ENCODE measurements around the gene FLVCR1.

FLVCR1 gene

GRCh38 chr1:212920246-212920645 lies 62.2 kb downstream of the FLVCR1 start:
- no peak for TF ChIP-seq SIN3A (IDR thresholded peaks at IDR 0.05; ENCODE audit: borderline replicate concordance, insufficient read depth, low read length)
- no peak for TF ChIP-seq TAF1 (IDR thresholded peaks at IDR 0.05; ENCODE audit: borderline replicate concordance, insufficient read depth, low read length)

DNA sequence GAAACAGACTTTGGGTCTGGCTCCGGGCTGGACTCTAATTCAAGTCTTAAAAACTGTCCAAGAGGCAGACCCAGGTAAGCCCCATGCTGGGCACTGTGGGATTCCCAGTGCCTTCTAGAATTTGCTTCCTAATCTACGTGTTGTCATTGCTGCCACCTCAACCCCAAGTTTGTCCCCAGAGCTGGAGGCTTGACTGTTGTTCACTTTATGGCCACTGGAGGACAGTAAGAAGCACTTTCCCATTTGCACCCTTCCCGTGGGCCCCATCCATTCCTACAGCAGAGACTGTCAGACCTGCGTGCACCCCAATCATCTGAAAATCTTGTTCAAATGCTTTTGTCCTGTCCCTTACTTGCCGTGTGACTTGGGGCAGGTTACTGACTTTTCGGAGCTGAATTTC lies 62.8 kb downstream of the FLVCR1 start:
- TF ChIP-seq FOXP2 (optimal IDR thresholded peaks at IDR 0.05; ENCODE audit: borderline replicate concordance, extremely low read depth, extremely low read length, insufficient read depth) = no peak
- TF ChIP-seq SIN3A (IDR thresholded peaks at IDR 0.05; ENCODE audit: borderline replicate concordance, insufficient read depth, low read length) = no peak
- no peak for TF ChIP-seq TAF1 (IDR thresholded peaks at IDR 0.05; ENCODE audit: borderline replicate concordance, insufficient read depth, low read length)
- TF ChIP-seq POLR2AphosphoS5 (IDR thresholded peaks at IDR 0.05; ENCODE audit: low read depth, low read length) = no peak
- TF ChIP-seq, protein P1, sequence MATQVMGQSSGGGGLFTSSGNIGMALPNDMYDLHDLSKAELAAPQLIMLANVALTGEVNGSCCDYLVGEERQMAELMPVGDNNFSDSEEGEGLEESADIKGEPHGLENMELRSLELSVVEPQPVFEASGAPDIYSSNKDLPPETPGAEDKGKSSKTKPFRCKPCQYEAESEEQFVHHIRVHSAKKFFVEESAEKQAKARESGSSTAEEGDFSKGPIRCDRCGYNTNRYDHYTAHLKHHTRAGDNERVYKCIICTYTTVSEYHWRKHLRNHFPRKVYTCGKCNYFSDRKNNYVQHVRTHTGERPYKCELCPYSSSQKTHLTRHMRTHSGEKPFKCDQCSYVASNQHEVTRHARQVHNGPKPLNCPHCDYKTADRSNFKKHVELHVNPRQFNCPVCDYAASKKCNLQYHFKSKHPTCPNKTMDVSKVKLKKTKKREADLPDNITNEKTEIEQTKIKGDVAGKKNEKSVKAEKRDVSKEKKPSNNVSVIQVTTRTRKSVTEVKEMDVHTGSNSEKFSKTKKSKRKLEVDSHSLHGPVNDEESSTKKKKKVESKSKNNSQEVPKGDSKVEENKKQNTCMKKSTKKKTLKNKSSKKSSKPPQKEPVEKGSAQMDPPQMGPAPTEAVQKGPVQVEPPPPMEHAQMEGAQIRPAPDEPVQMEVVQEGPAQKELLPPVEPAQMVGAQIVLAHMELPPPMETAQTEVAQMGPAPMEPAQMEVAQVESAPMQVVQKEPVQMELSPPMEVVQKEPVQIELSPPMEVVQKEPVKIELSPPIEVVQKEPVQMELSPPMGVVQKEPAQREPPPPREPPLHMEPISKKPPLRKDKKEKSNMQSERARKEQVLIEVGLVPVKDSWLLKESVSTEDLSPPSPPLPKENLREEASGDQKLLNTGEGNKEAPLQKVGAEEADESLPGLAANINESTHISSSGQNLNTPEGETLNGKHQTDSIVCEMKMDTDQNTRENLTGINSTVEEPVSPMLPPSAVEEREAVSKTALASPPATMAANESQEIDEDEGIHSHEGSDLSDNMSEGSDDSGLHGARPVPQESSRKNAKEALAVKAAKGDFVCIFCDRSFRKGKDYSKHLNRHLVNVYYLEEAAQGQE (IDR thresholded peaks at IDR 0.05; ENCODE audit: insufficient read depth in 1 of 2, low read depth in 2 of 2, low read length in 2 of 2) = no peak

DNA sequence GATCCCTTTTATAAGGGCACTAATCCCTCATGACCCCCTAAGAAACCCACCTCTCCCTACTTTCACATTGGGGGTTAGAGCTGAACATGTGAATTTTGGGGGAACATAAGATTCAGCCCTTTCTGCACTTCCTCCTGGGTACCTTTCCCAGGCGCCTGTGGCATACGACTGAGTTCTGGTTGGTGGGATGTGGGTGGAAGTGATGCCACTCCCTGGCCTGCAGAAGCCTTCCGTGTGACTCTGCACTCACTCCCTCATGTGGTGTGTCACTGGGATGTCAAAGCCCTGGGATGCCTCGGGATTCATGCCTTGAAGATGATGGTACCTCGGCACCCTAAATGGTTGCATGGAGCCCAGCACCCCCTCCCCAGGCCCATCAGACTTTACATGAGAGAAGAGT lies 63.9 kb downstream of the FLVCR1 start:
- no peak for TF ChIP-seq TAF1 (IDR thresholded peaks at IDR 0.05; ENCODE audit: borderline replicate concordance, insufficient read depth, low read length)

DNA sequence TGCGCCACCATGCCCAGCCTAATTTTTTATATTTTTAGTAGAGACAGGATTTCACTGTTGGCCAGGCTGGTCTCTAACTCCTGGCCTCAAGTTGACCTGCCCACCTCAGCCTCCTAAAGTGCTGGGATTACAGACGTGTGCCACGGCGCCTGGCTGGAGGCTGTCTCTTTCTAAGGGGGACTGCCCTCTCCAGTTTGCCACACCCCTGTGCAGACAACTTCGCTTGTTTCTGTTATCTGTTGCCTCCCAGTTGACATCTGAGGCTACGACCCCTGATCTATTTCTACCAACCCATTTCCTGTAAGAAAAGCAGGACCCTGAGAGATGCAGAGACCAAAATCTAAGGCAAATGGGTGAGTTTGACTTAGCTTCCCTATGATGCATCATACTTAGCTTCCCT lies 68.3 kb downstream of the FLVCR1 start:
- TF ChIP-seq, protein P1 (IDR thresholded peaks at IDR 0.05; ENCODE audit: insufficient read depth in 1 of 2, low read depth in 2 of 2, low read length in 2 of 2) = no peak

DNA sequence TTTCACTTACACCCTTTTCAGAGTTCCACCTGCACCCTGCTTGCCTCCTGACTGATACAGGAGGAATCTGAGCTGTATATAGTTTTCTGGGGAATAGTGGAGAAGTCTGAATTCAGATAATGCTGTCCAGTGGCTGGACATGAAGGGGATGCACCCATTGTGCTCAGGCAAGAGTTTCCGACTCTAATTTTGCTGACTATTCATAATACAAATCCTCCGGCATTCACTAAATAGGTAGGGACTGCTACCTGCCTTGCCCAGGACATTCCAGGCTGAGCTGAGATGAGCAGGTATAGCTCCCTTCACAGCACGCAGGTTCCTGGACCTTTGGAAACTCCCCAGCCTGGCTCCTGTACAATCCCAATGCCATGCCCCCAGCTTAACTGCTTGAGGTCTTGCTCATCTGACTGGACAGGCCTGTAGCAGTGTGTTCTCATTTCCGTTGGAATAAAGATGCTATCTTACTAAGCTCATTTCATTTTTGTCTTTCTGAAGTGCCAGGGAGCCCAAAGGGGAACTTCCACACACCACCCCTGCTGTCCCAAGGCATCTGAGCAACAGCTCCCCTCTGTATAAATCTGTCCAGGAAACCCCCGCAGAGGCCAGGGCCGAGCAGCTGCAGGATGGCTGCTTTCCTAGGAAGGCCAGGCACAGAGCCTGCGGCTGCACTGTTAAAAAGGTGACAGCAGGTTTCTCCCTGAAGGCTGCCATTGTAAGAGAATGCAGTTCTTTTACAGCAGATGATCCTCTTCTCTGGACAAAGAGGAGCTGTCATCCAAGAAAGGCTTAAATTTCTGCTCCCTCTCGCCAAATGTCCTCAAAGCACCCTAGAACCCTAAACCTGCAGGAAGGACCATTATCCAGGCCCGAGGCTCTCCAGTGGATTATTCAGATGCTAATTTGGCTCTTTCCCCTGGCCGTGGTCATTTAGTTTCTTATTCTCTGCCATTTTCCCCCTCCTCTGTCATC lies 70.5 kb downstream of the FLVCR1 start:
- TF ChIP-seq SIN3A (IDR thresholded peaks at IDR 0.05; ENCODE audit: borderline replicate concordance, insufficient read depth, low read length) (no peak), TAF1 (IDR thresholded peaks at IDR 0.05; ENCODE audit: borderline replicate concordance, insufficient read depth, low read length) (no peak), FOXP2 (optimal IDR thresholded peaks at IDR 0.05; ENCODE audit: borderline replicate concordance, extremely low read depth, extremely low read length, insufficient read depth) (no peak), POLR2AphosphoS5 (IDR thresholded peaks at IDR 0.05; ENCODE audit: low read depth, low read length) (no peak)
- TF ChIP-seq, protein P1 (IDR thresholded peaks at IDR 0.05; ENCODE audit: insufficient read depth in 1 of 2, low read depth in 2 of 2, low read length in 2 of 2) = no peak

GRCh38 chr1:212930986-212931678 lies 73.1 kb downstream of the FLVCR1 start:
- TF ChIP-seq, protein P1 (IDR thresholded peaks at IDR 0.05; ENCODE audit: insufficient read depth in 1 of 2, low read depth in 2 of 2, low read length in 2 of 2) = no peak
- TF ChIP-seq FOXP2 (optimal IDR thresholded peaks at IDR 0.05; ENCODE audit: borderline replicate concordance, extremely low read depth, extremely low read length, insufficient read depth) = no peak
- no peak for TF ChIP-seq POLR2AphosphoS5 (IDR thresholded peaks at IDR 0.05; ENCODE audit: low read depth, low read length)
- no peak for TF ChIP-seq TAF1 (IDR thresholded peaks at IDR 0.05; ENCODE audit: borderline replicate concordance, insufficient read depth, low read length)
- no peak for TF ChIP-seq SIN3A (IDR thresholded peaks at IDR 0.05; ENCODE audit: borderline replicate concordance, insufficient read depth, low read length)
